Endothelial cell of umbilical vein (primary cell): ENCODE data around the gene POLR2E.

Experiments
- CTCF ChIP-seq, 2 donors: IDR thresholded peaks; 1 replicate in 1 of 2; 2 replicates in 1 of 2; pipeline ENCODE4 v1.5.1; 2011; ENCODE audit warnings: low read length in 2 of 2, mild to moderate bottlenecking in 2 of 2, moderate library complexity in 2 of 2, control low read depth in 1 of 2, inconsistent platforms in 1 of 2, low read depth in 1 of 2; ENCODE audit not compliant: insufficient read depth in 1 of 2; ENCODE audit errors: extremely low read depth in 1 of 2
- FOS ChIP-seq: IDR thresholded peaks from 2 replicates; pipeline ENCODE4 v1.6.1; 2011; ENCODE audit warnings: mild to moderate bottlenecking, low read length, moderate library complexity, borderline replicate concordance; ENCODE audit not compliant: insufficient read depth
- MAX ChIP-seq: IDR thresholded peaks from 2 replicates; pipeline ENCODE4 v1.6.1; 2011; ENCODE audit not compliant: insufficient read depth, insufficient read length
- POLR2A ChIP-seq: IDR thresholded peaks from 2 replicates; pipeline ENCODE4 v1.6.1; 2012; ENCODE audit warnings: low read depth, mild to moderate bottlenecking, control low read depth, low read length
- POLR2AphosphoS5 ChIP-seq: IDR thresholded peaks from 2 replicates; pipeline ENCODE4 v1.6.1; 2012; ENCODE audit warnings: low read depth, mild to moderate bottlenecking, control low read depth, low read length, moderate library complexity; ENCODE audit not compliant: insufficient read depth

GRCh38 chr19:1051791-1052190, 43.4 kb downstream of the POLR2E start:
- no peak for TF ChIP-seq CTCF (IDR thresholded peaks at IDR 0.05; ENCODE audit: extremely low read depth in 1 of 2, insufficient read depth in 1 of 2, low read depth in 1 of 2, low read length in 2 of 2)
- TF ChIP-seq POLR2AphosphoS5: no peak
- TF ChIP-seq POLR2A: no peak
- no peak for TF ChIP-seq FOS
- TF ChIP-seq MAX: no peak
